Spleen (tissue), 11 donors: ENCODE measurements around the gene MAP7D3. TPM values are rescaled to one million over a fixed set of nuclear protein-coding genes. Genes with fewer than 3 reads are reported as not detected.

Source experiments
- DNase-seq: peaks from one replicate; pipeline ENCODE4 v3.0.0-alpha.2; 2020
- H3K27ac ChIP-seq, 8 donors: fragments of 200-600 bp; sonication (generic) in 7 of 8; 1 replicate in 4 of 8; 2 replicates in 4 of 8; pipeline versions ENCODE4 v1.5.0 to v1.8.0; 2016 to 2021; ENCODE audit warnings: inconsistent platforms in 4 of 8, mild to moderate bottlenecking in 4 of 8, moderate library complexity in 1 of 8
- H3K27me3 ChIP-seq, 7 donors: fragments of 200-600 bp; sonication (generic) in 6 of 7; replicated peaks in 1 of 7; 1 replicate in 4 of 7; 2 replicates in 3 of 7; pipeline versions ENCODE4 v1.5.0 to v1.8.0; 2016 to 2021; ENCODE audit warnings: inconsistent platforms in 3 of 7, mild to moderate bottlenecking in 1 of 7
- H3K36me3 ChIP-seq, 6 donors: fragments of 200-600 bp; sonication (generic) in 5 of 6; 1 replicate in 4 of 6; 2 replicates in 2 of 6; pipeline versions ENCODE4 v1.5.0 to v1.8.0; 2016 to 2021; ENCODE audit warnings: inconsistent platforms in 2 of 6
- H3K4me1 ChIP-seq, 6 donors: fragments of 200-600 bp; sonication (generic) in 5 of 6; 1 replicate in 3 of 6; 2 replicates in 3 of 6; pipeline versions ENCODE4 v1.5.0 to v1.8.0; 2016 to 2021; ENCODE audit warnings: inconsistent platforms in 3 of 6
- H3K4me3 ChIP-seq, 8 donors: fragments of 200-600 bp; sonication (generic) in 7 of 8; 1 replicate in 4 of 8; 2 replicates in 4 of 8; pipeline versions ENCODE4 v1.5.0 to v1.8.0; 2016 to 2021; ENCODE audit warnings: inconsistent platforms in 4 of 8, mild to moderate bottlenecking in 4 of 8, moderate library complexity in 2 of 8
- H3K9me3 ChIP-seq, 8 donors: fragments of 200-600 bp; sonication (generic) in 7 of 8; 1 replicate in 4 of 8; 2 replicates in 4 of 8; pipeline versions ENCODE4 v1.5.0 to v1.8.0; 2016 to 2021; ENCODE audit warnings: inconsistent platforms in 4 of 8
- CTCF ChIP-seq, 11 experiments: fragments of 200-600 bp in 7 of 11; fragments of 450-650 bp in 4 of 11; sonication (generic) in 4 of 11; IDR thresholded peaks in 8 of 11; conservative IDR thresholded peaks in 3 of 11; 1 replicate in 7 of 11; 2 replicates in 4 of 11; pipeline versions ENCODE4 v1.4.0 to v1.8.0; 2016 to 2021; ENCODE audit warnings: antibody characterized with exemption in 11 of 11, inconsistent platforms in 4 of 11, mild to moderate bottlenecking in 1 of 11
- POLR2A ChIP-seq, 3 donors: fragments of 450-650 bp; IDR thresholded peaks; one replicate each; pipeline ENCODE4 v1.5.1; 2017; ENCODE audit warnings: antibody characterized with exemption in 3 of 3, mild to moderate bottlenecking in 1 of 3
- POLR2AphosphoS5 ChIP-seq, 3 donors: sonication (generic); formaldehyde crosslinking; IDR thresholded peaks; one replicate each; pipeline ENCODE4 v1.5.1; 2017; ENCODE audit warnings: antibody characterized with exemption in 3 of 3
- WGBS, 5 donors: extraction: QIAGEN DNeasy Blood & Tissue Kit in 3 of 5; methylation state at CpG; one replicate each; pipeline versions ENCODE4 v1.1.5 to v1.1.7; 2013 to 2018; 5-methylcytosine and 5-hydroxymethylcytosine counted together
- intact Hi-C: fragments of 100-400 bp; cut with DNase I; formaldehyde crosslinking; loops from one replicate; pipeline ENCODE4 v1.15.0; 2023; ENCODE audit warnings: low total_unique reads
- polyA plus RNA-seq, 3 donors: library from polyadenylated mRNA; stranded (reverse); fragments of 200-250 nt; gene quantifications; one replicate each; pipeline ENCODE4 v1.2.1, GENCODE V29; 2013
- total RNA-seq, 7 donors: library from RNA; depleted of rRNA in 3 of 7; stranded (reverse); fragments of >200 nt in 3 of 7; fragmentation: NEBNext Ultra II Directional in 4 of 7; extraction: Animal tissue kit (Norgen Biotek cat#: 25700) in 4 of 7; gene quantifications; one replicate each; pipeline versions ENCODE4 v1.1.0 to v1.2.1, GENCODE V29; 2016 to 2021
- donor health status: healthy with polysubstance abuse.
- donor health status: DM: no; HTN: no; CAD: no; lungs with moderate emphysema.
- donor health status: DM: no; HTN: no; CAD: no.
- donor health status: Bipolar disorder and iron deficiency.
- donor health status: healthy.
- donor health status: DM: no; HTN: no; CAD: no.
- donor health status: DM: yes; HTN: yes; CAD: no.

MAP7D3 gene
- total and polyA plus RNA-seq, 10 donors: 7.4 to 17.6 (median 12.2) TPM

DNA sequence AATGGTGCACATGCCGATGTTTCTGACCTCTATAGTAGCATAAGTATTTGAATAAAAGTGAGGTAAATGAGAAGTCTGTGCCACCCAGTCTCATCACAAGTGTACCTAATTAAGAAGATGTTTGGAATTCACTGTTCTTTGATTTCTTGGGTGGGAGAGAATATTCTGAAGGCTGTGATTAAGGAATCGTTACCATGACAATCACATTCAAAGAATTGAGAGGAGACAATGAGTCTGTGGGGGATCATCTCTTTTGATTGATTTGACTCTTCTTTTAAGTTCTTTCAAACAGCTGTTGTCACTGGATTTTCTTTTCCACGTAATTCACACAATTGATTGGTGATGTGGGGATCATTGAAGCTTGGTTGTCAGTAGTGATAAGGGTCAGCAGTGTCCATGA lies 85.8 kb downstream of the MAP7D3 start:
- Histone ChIP-seq H3K9me3 (no peaks in the 10 kb centered on the region), H3K4me1 (no peaks in the 10 kb centered on the region), H3K4me3 (no peak overlapping the region), H3K36me3 (no peaks in the 10 kb centered on the region), H3K27ac (no peak overlapping the region), H3K27me3 (no peaks in the 10 kb centered on the region)
- DNase-seq: no peak
- intact Hi-C loops: no loop called here
- 37 to 88% (median 57%) methylated on average over 3 of the region's 3 CpGs for WGBS, 5 donors
- TF ChIP-seq CTCF (IDR thresholded peaks at IDR 0.05 in 8 of 11, conservative IDR thresholded peaks at IDR 0.05 in 3 of 11): no peak
- no peak for TF ChIP-seq POLR2A (IDR thresholded peaks at IDR 0.05)
- no peak for TF ChIP-seq POLR2AphosphoS5 (IDR thresholded peaks at IDR 0.05)

DNA sequence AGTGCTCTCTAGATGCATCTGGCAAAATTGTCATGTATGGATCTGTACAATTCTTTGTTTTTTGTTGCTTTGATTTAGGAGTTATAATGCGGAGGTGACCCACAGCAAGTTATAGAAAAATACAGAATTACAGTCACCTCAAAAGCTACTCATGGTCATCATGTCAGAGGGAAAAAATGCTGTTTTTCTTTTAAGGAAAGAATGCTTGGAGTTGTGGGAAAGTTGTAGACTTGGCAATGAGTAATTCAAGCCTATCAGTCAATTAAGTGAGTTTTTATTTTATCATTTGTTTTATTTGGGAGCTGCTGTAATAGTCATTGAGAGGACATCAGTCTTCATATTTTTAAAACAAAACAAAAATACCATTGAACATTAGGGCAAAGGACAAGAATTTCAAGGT lies 87.5 kb downstream of the MAP7D3 start:
- no peak for DNase-seq
- intact Hi-C loops: no loop called here

More for the DNA sequence above, 87.5 kb downstream of the MAP7D3 start:
- Histone ChIP-seq H3K4me3 (no peak overlapping the region), H3K9me3 (no peaks in the 10 kb centered on the region), H3K27me3 (peaks cover 0 to 3% (median 0%) of the 10 kb centered on the region in 7 donors), H3K4me1 (no peaks in the 10 kb centered on the region), H3K36me3 (no peaks in the 10 kb centered on the region), H3K27ac (no peak overlapping the region)
- 83 to 100% (median 92%) methylated on average over 1 of the region's 1 CpG for WGBS, 5 donors
- no peak for TF ChIP-seq POLR2A (IDR thresholded peaks at IDR 0.05)
- TF ChIP-seq POLR2AphosphoS5 (IDR thresholded peaks at IDR 0.05): no peak
- TF ChIP-seq CTCF (IDR thresholded peaks at IDR 0.05 in 8 of 11, conservative IDR thresholded peaks at IDR 0.05 in 3 of 11): no peak

Other genes starting within 250 kb of the MAP7D3 start
- gene FHL1, start 103.9 kb downstream of the MAP7D3 start, total RNA-seq: 100 to 1,000 TPM in 1 of 7 donors, 10 to 100 TPM in 6; 55.1 to 108 (median 68.8) TPM
- gene FHL1, start 103.9 kb downstream of the MAP7D3 start, polyA plus RNA-seq: 10 to 100 TPM; 33.0 to 43.1 (median 35.9) TPM
- gene ADGRG4, start 49.6 kb upstream of the MAP7D3 start, total RNA-seq: under 1 TPM in 4 of 7 donors, not detected in 3; 0.03 to 0.09 (median 0.04) TPM
- gene ADGRG4, start 49.6 kb upstream of the MAP7D3 start, polyA plus RNA-seq: under 1 TPM in 1 of 3 donors, not detected in 2; under 0.01 TPM
- not detected for gene BRS3, start 236.5 kb upstream of the MAP7D3 start, total RNA-seq
- not detected for gene BRS3, start 236.5 kb upstream of the MAP7D3 start, polyA plus RNA-seq
- gene HTATSF1, start 246.2 kb upstream of the MAP7D3 start, total RNA-seq: 10 to 100 TPM; 21.4 to 40.5 (median 27.1) TPM
- 10 to 100 TPM; 15.8 to 31.1 (median 20.3) TPM for gene HTATSF1, start 246.2 kb upstream of the MAP7D3 start, polyA plus RNA-seq